AG20443 (cell line): Measurements from ENCODE around the gene BRAP.
"Not testable (repeated sequence)": the region's sequence is repeated elsewhere in the genome, so short reads cannot be mapped to it uniquely, and the experiment has no call there.

Source experiments
- DNase-seq: peaks from one replicate; pipeline ENCODE4 v3.0.0; 2012; ENCODE audit warnings: low spot score, mixed read lengths

The BRAP gene

GRCh38 chr12:111616177-111616623 lies 69.6 kb downstream of the BRAP start:
- no peak for DNase-seq

- DNase-seq, result no peak
These were observed 78.5 kb downstream of the BRAP start for GRCh38 chr12:111607239-111607638.

GRCh38 chr12:111606767-111607230 lies 79.0 kb downstream of the BRAP start:
- no peak for DNase-seq

- no peak for DNase-seq
These were observed 79.6 kb downstream of the BRAP start for GRCh38 chr12:111605911-111606766.

GRCh38 chr12:111602857-111603256 lies 82.9 kb downstream of the BRAP start:
- DNase-seq, result not testable (repeated sequence)

- DNase-seq, result no peak
These were observed 83.4 kb downstream of the BRAP start for GRCh38 chr12:111602348-111602747.

- not testable (repeated sequence) for DNase-seq
These were observed 84.8 kb downstream of the BRAP start for GRCh38 chr12:111600986-111601385.

- DNase-seq, result no peak
These were observed 85.5 kb downstream of the BRAP start for GRCh38 chr12:111600205-111600642.

GRCh38 chr12:111599453-111600204 lies 86.1 kb downstream of the BRAP start:
- DNase-seq, result peak; percentile 96

- peak; percentile 94 for DNase-seq
These were observed 86.9 kb downstream of the BRAP start, which contains the start of gene ATXN2 for GRCh38 chr12:111598637-111599452. TSS of gene ATXN2 (minus strand) at chr12:111599315. CDS start at chr12:111599034, 281 bp downstream.

GRCh38 chr12:111597831-111598636 lies 87.7 kb downstream of the BRAP start:
- DNase-seq, result peak; percentile 60

- DNase-seq, result peak; percentile 54
These were observed 88.5 kb downstream of the BRAP start for GRCh38 chr12:111596985-111597830.

GRCh38 chr12:111595341-111595835 lies 90.4 kb downstream of the BRAP start:
- not testable (repeated sequence) for DNase-seq
